Astrocyte (in vitro differentiated cells and primary cell): ENCODE results near the gene VOPP1. TPM values are rescaled to one million over a fixed set of nuclear protein-coding genes. Genes with fewer than 3 reads are reported as not detected.

ENCODE experiments used
- DNase-seq: peaks from one replicate; pipeline ENCODE4 v3.0.0-alpha.2; 2010; ENCODE audit warnings: low read depth
- FAIRE-seq: peaks from 2 replicates; lab custom pipeline; 2011; peaks lifted over from hg19 to GRCh38; lab: Jason Lieb, UNC
- H2AFZ ChIP-seq: 2 replicates; pipeline ENCODE4 v1.6.0; 2012; ENCODE audit warnings: low read depth, low read length, inconsistent platforms
- H3K27ac ChIP-seq: 2 replicates; pipeline ENCODE4 v1.5.1; 2011; ENCODE audit warnings: low read depth, low read length, inconsistent platforms
- H3K27me3 ChIP-seq: 2 replicates; pipeline ENCODE4 v1.6.0; 2011; ENCODE audit warnings: low read length, inconsistent platforms; ENCODE audit not compliant: insufficient read depth
- H3K36me3 ChIP-seq: 2 replicates; pipeline ENCODE4 v1.5.1; 2011; ENCODE audit warnings: low read length, inconsistent platforms; ENCODE audit not compliant: insufficient read depth
- H3K4me1 ChIP-seq: 2 replicates; pipeline ENCODE4 v1.5.1; 2011; ENCODE audit warnings: low read length, inconsistent platforms; ENCODE audit not compliant: insufficient read depth
- H3K4me2 ChIP-seq: 2 replicates; pipeline ENCODE4 v1.6.0; 2012; ENCODE audit warnings: low read length, inconsistent platforms
- H3K4me3 ChIP-seq: 2 replicates; pipeline ENCODE4 v1.5.1; 2011; ENCODE audit warnings: low read depth, mild to moderate bottlenecking, low read length, inconsistent platforms; ENCODE audit not compliant: insufficient read depth
- H3K79me2 ChIP-seq: 2 replicates; pipeline ENCODE4 v1.6.0; 2012; ENCODE audit warnings: mild to moderate bottlenecking, low read length, inconsistent platforms; ENCODE audit not compliant: insufficient read depth
- H3K9ac ChIP-seq: 2 replicates; pipeline ENCODE4 v1.6.0; 2012; ENCODE audit warnings: mild to moderate bottlenecking, low read length, inconsistent platforms
- H3K9me3 ChIP-seq: 2 replicates; pipeline ENCODE4 v1.5.1; 2012; ENCODE audit warnings: low read depth, mild to moderate bottlenecking, low read length, inconsistent platforms; ENCODE audit not compliant: insufficient read depth
- H4K20me1 ChIP-seq: 2 replicates; pipeline ENCODE4 v1.6.0; 2012; ENCODE audit warnings: low read length, inconsistent platforms; ENCODE audit not compliant: insufficient read depth
- H3K27ac Mint-ChIP-seq: one replicate; pipeline ENCODE4 v1.8.0; 2021; ENCODE audit warnings: mild to moderate bottlenecking, mixed read lengths; ENCODE audit not compliant: unreplicated experiment
- H3K27me3 Mint-ChIP-seq: one replicate; pipeline ENCODE4 v1.8.0; 2021; ENCODE audit warnings: low read depth, mixed read lengths; ENCODE audit not compliant: unreplicated experiment
- H3K36me3 Mint-ChIP-seq: one replicate; pipeline ENCODE4 v1.8.0; 2021; ENCODE audit warnings: low read depth, mixed read lengths; ENCODE audit not compliant: unreplicated experiment
- H3K4me1 Mint-ChIP-seq: one replicate; pipeline ENCODE4 v1.8.0; 2021; ENCODE audit warnings: low read depth, mixed read lengths; ENCODE audit not compliant: unreplicated experiment
- H3K4me3 Mint-ChIP-seq: one replicate; pipeline ENCODE4 v1.8.0; 2021; ENCODE audit warnings: mild to moderate bottlenecking, moderate library complexity, mixed read lengths; ENCODE audit not compliant: unreplicated experiment
- H3K9me3 Mint-ChIP-seq: one replicate; pipeline ENCODE4 v1.8.0; 2021; ENCODE audit warnings: mild to moderate bottlenecking, mixed read lengths; ENCODE audit not compliant: unreplicated experiment
- EZH2 ChIP-seq: IDR thresholded peaks from 2 replicates; pipeline ENCODE4 v1.6.1; 2012; ENCODE audit warnings: mild to moderate bottlenecking, low read length, inconsistent platforms; ENCODE audit not compliant: insufficient read depth
- total RNA-seq: library from RNA; stranded (reverse); gene quantifications from 2 replicates; pipeline ENCODE4 v1.2.1, GENCODE V29; 2021
- TF ChIP-seq, protein P1 (sequence below): IDR thresholded peaks from 2 replicates; pipeline ENCODE4 v1.5.1; 2011; ENCODE audit warnings: low read depth, mild to moderate bottlenecking, inconsistent platforms, low read length, moderate library complexity; ENCODE audit not compliant: insufficient read depth

The VOPP1 gene
- total RNA-seq, 1 donor from 2014 or later: 133 TPM

DNA sequence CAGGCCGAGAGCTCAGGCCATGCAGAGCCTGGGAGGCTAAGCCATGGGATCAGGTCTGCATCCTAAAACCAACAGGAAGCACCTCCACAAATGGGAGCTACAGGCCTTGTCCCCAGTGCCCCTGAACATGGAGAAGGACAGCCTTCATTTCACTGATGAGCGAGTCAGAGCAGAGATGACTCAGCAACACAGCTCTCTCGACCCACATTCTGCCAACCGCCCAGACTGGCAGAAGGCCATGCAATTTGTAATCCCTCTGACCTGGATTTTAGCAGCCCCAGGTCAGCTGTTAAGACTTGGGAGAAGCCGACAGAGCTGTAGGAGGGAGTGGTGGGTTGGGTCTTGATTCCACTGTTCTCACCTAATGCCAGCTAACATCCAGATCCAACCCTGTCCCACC lies 25.5 kb downstream of the VOPP1 start:
- peaks cover 94% of the 10 kb centered on the region for H3K79me2 ChIP-seq
- Mint-ChIP-seq H3K27ac (no peak overlapping the region), H3K4me1 (peaks cover 36% of the 10 kb centered on the region)

DNA sequence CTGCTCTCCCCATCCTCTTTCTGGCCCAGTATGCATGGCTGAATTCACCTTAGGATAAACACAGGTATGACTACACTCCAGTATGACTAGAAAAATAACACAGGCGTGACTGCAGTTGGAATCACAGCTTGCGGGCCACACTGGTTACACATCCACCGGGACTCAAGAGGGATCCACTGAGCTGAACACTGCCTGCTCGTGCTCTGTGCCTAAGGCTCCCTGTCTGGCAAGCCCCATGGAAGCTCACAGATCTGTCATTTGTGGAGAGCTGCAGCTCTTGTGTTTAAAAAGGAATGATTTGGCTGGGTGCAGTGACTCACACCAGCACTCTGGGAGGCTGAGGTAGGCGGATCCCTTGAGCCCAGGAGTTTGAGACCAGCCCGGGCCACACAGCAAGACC lies 26.8 kb downstream of the VOPP1 start:
- DNase-seq: peak; percentile 80
- H4K20me1 ChIP-seq: peaks cover 94% of the 10 kb centered on the region
- H3K27ac Mint-ChIP-seq: no peak overlapping the region

More for the DNA sequence above, 25.5 kb downstream of the VOPP1 start:
- no peak for TF ChIP-seq EZH2
- TF ChIP-seq, protein P1, sequence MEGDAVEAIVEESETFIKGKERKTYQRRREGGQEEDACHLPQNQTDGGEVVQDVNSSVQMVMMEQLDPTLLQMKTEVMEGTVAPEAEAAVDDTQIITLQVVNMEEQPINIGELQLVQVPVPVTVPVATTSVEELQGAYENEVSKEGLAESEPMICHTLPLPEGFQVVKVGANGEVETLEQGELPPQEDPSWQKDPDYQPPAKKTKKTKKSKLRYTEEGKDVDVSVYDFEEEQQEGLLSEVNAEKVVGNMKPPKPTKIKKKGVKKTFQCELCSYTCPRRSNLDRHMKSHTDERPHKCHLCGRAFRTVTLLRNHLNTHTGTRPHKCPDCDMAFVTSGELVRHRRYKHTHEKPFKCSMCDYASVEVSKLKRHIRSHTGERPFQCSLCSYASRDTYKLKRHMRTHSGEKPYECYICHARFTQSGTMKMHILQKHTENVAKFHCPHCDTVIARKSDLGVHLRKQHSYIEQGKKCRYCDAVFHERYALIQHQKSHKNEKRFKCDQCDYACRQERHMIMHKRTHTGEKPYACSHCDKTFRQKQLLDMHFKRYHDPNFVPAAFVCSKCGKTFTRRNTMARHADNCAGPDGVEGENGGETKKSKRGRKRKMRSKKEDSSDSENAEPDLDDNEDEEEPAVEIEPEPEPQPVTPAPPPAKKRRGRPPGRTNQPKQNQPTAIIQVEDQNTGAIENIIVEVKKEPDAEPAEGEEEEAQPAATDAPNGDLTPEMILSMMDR: no peak
- H4K20me1 ChIP-seq: peaks cover 96% of the 10 kb centered on the region
- H3K36me3 ChIP-seq: no peaks in the 10 kb centered on the region
- H3K9ac ChIP-seq: peak overlapping the region; percentile 24
- no peaks in the 10 kb centered on the region for H3K27me3 ChIP-seq
- DNase-seq (peak; percentile 75), FAIRE-seq (peak; percentile 59)
- peak overlapping the region; percentile 52 for H3K27ac ChIP-seq
- peaks cover 7% of the 10 kb centered on the region for H3K36me3 Mint-ChIP-seq
- peak overlapping the region; percentile 69 for H3K4me2 ChIP-seq
- no peaks in the 10 kb centered on the region for H3K9me3 ChIP-seq
- peaks cover 28% of the 10 kb centered on the region for H3K4me1 ChIP-seq
- H3K4me3 ChIP-seq: no peak overlapping the region
- peaks cover 2% of the 10 kb centered on the region for H3K9me3 Mint-ChIP-seq
- no peak overlapping the region for H2AFZ ChIP-seq
- peak overlapping the region; percentile 27 for H3K4me3 Mint-ChIP-seq
- no peaks in the 10 kb centered on the region for H3K27me3 Mint-ChIP-seq

More for the DNA sequence above, 26.8 kb downstream of the VOPP1 start:
- Mint-ChIP-seq H3K27me3 (no peaks in the 10 kb centered on the region), H3K4me3 (no peak overlapping the region), H3K36me3 (peaks cover 7% of the 10 kb centered on the region), H3K4me1 (peaks cover 27% of the 10 kb centered on the region), H3K9me3 (peaks cover 2% of the 10 kb centered on the region)
- TF ChIP-seq, protein P1: no peak
- TF ChIP-seq EZH2: no peak
- peak overlapping the region; percentile 41 for H3K4me2 ChIP-seq
- no peak overlapping the region for H3K4me3 ChIP-seq
- no peaks in the 10 kb centered on the region for H3K9me3 ChIP-seq
- peak overlapping the region; percentile 26 for H3K9ac ChIP-seq
- H3K4me1 ChIP-seq: peaks cover 28% of the 10 kb centered on the region
- no peaks in the 10 kb centered on the region for H3K36me3 ChIP-seq
- no peak overlapping the region for H2AFZ ChIP-seq
- no peaks in the 10 kb centered on the region for H3K27me3 ChIP-seq
- no peak for FAIRE-seq
- H3K79me2 ChIP-seq: peaks cover 94% of the 10 kb centered on the region
- H3K27ac ChIP-seq: peak overlapping the region; percentile 43
